ENCODE measurements around the gene PDE6A. TPM values are rescaled to one million over a fixed set of nuclear protein-coding genes. Genes with fewer than 3 reads are reported as not detected.
A peak's percentile ranks its signal among the peaks of the same experiment; 100 is the strongest.

PDE6A gene
- not detected in 2 replicates for total RNA-seq (2014; rRNA removed; shearing (Covaris generic))
- not detected in 2 replicates for polyA plus RNA-seq (2016; fragmentation: Nextera tagmentation; extraction: Ambion mirVana)

GRCh38 chr5:149944666-149945065 lies at the start of gene PDE6A:
TSS of gene PDE6A (minus strand) at chr5:149944793. CDS start at chr5:149944673, 120 bp downstream.
- Histone ChIP-seq H3K9ac (no peak within 1 kb of the TSS), H2AFZ (no peak within 1 kb of the TSS), H3K4me1 (ENCODE audit: insufficient read depth) (peaks cover 3% of the 10 kb centered on the region), H4K20me1 (ENCODE audit: insufficient read depth) (no peaks in the 10 kb centered on the region), H3F3A (ENCODE audit: insufficient read depth) (peaks cover 8% of the 10 kb centered on the region), H3K4me3 (no peak within 1 kb of the TSS), H3K9me3 (ENCODE audit: low read depth) (no peaks in the 10 kb centered on the region), H3K27me3 (replicated peaks; ENCODE audit: insufficient read depth) (0 out of 2 replicates have a peak, but pooled peaks cover 7% of the 10 kb centered on the region), H3K9me2 (ENCODE audit: insufficient read depth) (no peaks in the 10 kb centered on the region), H3K4me2 (ENCODE audit: unreplicated experiment) (no peak within 1 kb of the TSS), H3K36me3 (ENCODE audit: low read depth) (no peaks in the 10 kb centered on the region), H3K79me2 (ENCODE audit: insufficient read depth) (no peaks in the 10 kb centered on the region), H3K27ac (no peak within 1 kb of the TSS)
- in situ Hi-C loops (cut with MboI): no loop called here
- DNase-seq: no peak
- WGBS, 2 experiments (ENCODE audit: low coverage in 1 of 2, low lambda C conversion rate in 2 of 2, missing lambda C conversion rate in 2 of 2): 94 to 97% methylated on average over 2 of the region's 2 CpGs
- TF ChIP-seq EZH2 (IDR thresholded peaks at IDR 0.05; ENCODE audit: insufficient read depth, poor library complexity, severe bottlenecking) (no peak), EZH2phosphoT487 (IDR thresholded peaks at IDR 0.05; ENCODE audit: insufficient read depth, low read depth) (no peak)

- Histone ChIP-seq H3K9ac (no peak overlapping the region), H3F3A (ENCODE audit: insufficient read depth) (peaks cover 17% of the 10 kb centered on the region; the same call in 1 of the 2 replicates), H3K9me3 (ENCODE audit: low read depth) (no peaks in the 10 kb centered on the region), H3K4me3 (no peak overlapping the region), H2AFZ (no peak overlapping the region), H3K9me2 (ENCODE audit: insufficient read depth) (no peaks in the 10 kb centered on the region), H3K27me3 (replicated peaks; ENCODE audit: insufficient read depth) (no peaks in the 10 kb centered on the region), H3K27ac (no peak overlapping the region), H3K4me1 (ENCODE audit: insufficient read depth) (peaks cover 10% of the 10 kb centered on the region), H3K79me2 (ENCODE audit: insufficient read depth) (0 out of 2 replicates have a peak, but pooled peaks cover 2% of the 10 kb centered on the region), H3K36me3 (ENCODE audit: low read depth) (no peaks in the 10 kb centered on the region), H3K4me2 (ENCODE audit: unreplicated experiment) (no peak overlapping the region), H4K20me1 (ENCODE audit: insufficient read depth) (no peaks in the 10 kb centered on the region)
- in situ Hi-C loops (cut with MboI): no loop called here
- WGBS, 2 experiments (ENCODE audit: low coverage in 1 of 2, low lambda C conversion rate in 2 of 2, missing lambda C conversion rate in 2 of 2): 96 to 98% methylated on average over 3 of the region's 3 CpGs
- DNase-seq: no peak
- TF ChIP-seq EZH2phosphoT487 (IDR thresholded peaks at IDR 0.05; ENCODE audit: insufficient read depth, low read depth) (no peak), EZH2 (IDR thresholded peaks at IDR 0.05; ENCODE audit: insufficient read depth, poor library complexity, severe bottlenecking) (no peak)
These were observed 48.9 kb upstream of the PDE6A start for GRCh38 chr5:149993471-149993870.

GRCh38 chr5:149990518-149991376 lies 46.2 kb upstream of the PDE6A start:
- WGBS, 2 experiments (ENCODE audit: low coverage in 1 of 2, low lambda C conversion rate in 2 of 2, missing lambda C conversion rate in 2 of 2): 70 to 75% methylated on average over 4 of the region's 4 CpGs
- in situ Hi-C loops (cut with MboI): no loop called here
- TF ChIP-seq EZH2 (IDR thresholded peaks at IDR 0.05; ENCODE audit: insufficient read depth, poor library complexity, severe bottlenecking): no peak
- TF ChIP-seq EZH2phosphoT487 (IDR thresholded peaks at IDR 0.05; ENCODE audit: insufficient read depth, low read depth): no peak
- H3K4me1 ChIP-seq (ENCODE audit: insufficient read depth): peaks cover 10% of the 10 kb centered on the region
- no peaks in the 10 kb centered on the region for H3K9me3 ChIP-seq (ENCODE audit: low read depth)
- H3K9me2 ChIP-seq (ENCODE audit: insufficient read depth): no peaks in the 10 kb centered on the region
- H4K20me1 ChIP-seq (ENCODE audit: insufficient read depth): no peaks in the 10 kb centered on the region
- no peak overlapping the region for H2AFZ ChIP-seq
- no peaks in the 10 kb centered on the region; the same call in 1 of the 2 replicates for H3K36me3 ChIP-seq (ENCODE audit: low read depth)
- H3K9ac ChIP-seq: no peak overlapping the region
- no peak overlapping the region for H3K4me3 ChIP-seq
- H3K4me2 ChIP-seq (ENCODE audit: unreplicated experiment): no peak overlapping the region
- peak; percentile 77 for DNase-seq
- H3K27ac ChIP-seq: no peak overlapping the region
- H3K27me3 ChIP-seq (replicated peaks; ENCODE audit: insufficient read depth): no peaks in the 10 kb centered on the region
- no peaks in the 10 kb centered on the region for H3K79me2 ChIP-seq (ENCODE audit: insufficient read depth)
- H3F3A ChIP-seq (ENCODE audit: insufficient read depth): peaks cover 17% of the 10 kb centered on the region; the same call in 1 of the 2 replicates

- no peak overlapping the region for H2AFZ ChIP-seq
- no peaks in the 10 kb centered on the region for H3K9me2 ChIP-seq (ENCODE audit: insufficient read depth)
- no peak overlapping the region for H3K27ac ChIP-seq
- no peak for DNase-seq
- no peaks in the 10 kb centered on the region for H3K79me2 ChIP-seq (ENCODE audit: insufficient read depth)
- in situ Hi-C loops (cut with MboI): no loop called here
- H3K4me1 ChIP-seq (ENCODE audit: insufficient read depth): no peaks in the 10 kb centered on the region
- WGBS, 2 experiments (ENCODE audit: low coverage in 1 of 2, low lambda C conversion rate in 2 of 2, missing lambda C conversion rate in 2 of 2): 88 to 91% methylated on average over 5 of the region's 5 CpGs
- no peaks in the 10 kb centered on the region; the same call in 1 of the 2 replicates for H3K36me3 ChIP-seq (ENCODE audit: low read depth)
- no peak overlapping the region for H3K4me2 ChIP-seq (ENCODE audit: unreplicated experiment)
- no peak overlapping the region for H3K4me3 ChIP-seq
- TF ChIP-seq EZH2phosphoT487 (IDR thresholded peaks at IDR 0.05; ENCODE audit: insufficient read depth, low read depth) (no peak), EZH2 (IDR thresholded peaks at IDR 0.05; ENCODE audit: insufficient read depth, poor library complexity, severe bottlenecking) (no peak)
- 0 out of 2 replicates have a peak, but pooled peaks cover 6% of the 10 kb centered on the region for H3F3A ChIP-seq (ENCODE audit: insufficient read depth)
- no peaks in the 10 kb centered on the region for H3K9me3 ChIP-seq (ENCODE audit: low read depth)
- no peaks in the 10 kb centered on the region for H3K27me3 ChIP-seq (replicated peaks; ENCODE audit: insufficient read depth)
- H4K20me1 ChIP-seq (ENCODE audit: insufficient read depth): no peaks in the 10 kb centered on the region
- H3K9ac ChIP-seq: no peak overlapping the region
These were observed 43.5 kb upstream of the PDE6A start for GRCh38 chr5:149988126-149988525.
